ENCODE results near the gene OGN.

The OGN gene

DNA sequence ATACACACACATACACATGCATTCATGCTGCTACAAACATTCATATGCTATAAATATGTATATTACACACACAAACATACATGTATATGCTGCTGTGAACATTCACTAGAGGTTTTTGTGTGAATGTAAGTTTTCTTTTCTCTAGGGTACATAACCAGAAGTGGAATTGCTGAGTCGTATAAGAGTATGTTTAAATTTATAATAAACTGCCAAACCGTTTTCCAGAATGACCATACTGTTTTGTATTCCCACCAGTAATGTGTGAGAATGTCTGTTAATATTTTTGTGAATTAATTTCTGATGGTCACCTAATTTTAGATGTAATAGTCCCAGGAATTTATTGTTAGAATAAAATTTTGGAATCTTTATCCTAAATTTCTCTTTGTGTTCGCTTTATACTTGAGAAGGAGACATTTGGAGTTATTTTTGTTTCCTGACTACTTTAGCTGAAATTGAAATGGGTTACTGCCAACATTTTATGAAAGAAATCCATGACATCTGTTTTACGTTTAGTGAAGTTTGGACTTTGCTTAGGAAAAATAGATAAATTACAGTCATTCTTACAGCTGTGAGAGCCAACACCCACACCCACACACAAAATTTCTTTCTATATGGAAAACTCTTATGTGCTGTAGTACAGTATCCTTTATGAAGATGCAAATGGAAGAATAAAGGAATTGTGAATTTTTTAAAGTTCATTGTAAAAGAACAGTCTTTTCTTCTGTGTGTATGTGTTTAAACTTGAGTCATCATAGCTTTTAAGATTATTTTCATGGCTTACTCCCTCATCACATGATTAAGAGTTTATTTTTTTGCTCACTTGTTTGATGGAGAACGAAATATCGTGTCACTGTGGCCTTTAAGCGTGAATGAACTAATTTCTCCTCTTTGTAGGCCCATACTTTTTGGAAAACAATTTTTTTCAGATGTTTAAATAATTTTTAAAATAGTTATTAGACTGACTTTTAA is 54.3 kb downstream of the OGN start:
- in situ Hi-C loops (cut with MboI; ENCODE audit: low sequenced_read_pairs), result no loop called here

DNA sequence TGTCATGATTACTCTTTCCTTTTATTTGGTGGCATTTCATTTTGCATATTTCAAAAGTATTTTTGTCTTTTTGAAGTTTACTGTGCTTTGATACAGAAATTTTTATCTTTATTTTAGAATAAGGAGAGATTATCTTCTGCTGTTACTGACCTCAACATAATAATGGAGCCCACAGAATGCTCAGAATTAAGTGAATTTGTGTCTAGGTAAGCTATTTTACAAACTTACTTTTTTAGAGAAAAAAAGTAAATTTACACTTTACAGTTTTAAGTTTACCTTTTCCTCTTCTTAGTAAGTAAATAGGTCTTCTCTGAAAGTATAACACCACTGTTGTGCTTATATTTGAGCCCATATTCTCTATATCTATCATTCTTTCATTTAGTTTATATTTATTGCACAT is 58.8 kb downstream of the OGN start:
- in situ Hi-C loops (cut with MboI; ENCODE audit: low sequenced_read_pairs), result no loop called here

GRCh38 chr9:92342825-92343488 is 61.4 kb downstream of the OGN start:
- in situ Hi-C loops (cut with MboI; ENCODE audit: low sequenced_read_pairs), result no loop called here

DNA sequence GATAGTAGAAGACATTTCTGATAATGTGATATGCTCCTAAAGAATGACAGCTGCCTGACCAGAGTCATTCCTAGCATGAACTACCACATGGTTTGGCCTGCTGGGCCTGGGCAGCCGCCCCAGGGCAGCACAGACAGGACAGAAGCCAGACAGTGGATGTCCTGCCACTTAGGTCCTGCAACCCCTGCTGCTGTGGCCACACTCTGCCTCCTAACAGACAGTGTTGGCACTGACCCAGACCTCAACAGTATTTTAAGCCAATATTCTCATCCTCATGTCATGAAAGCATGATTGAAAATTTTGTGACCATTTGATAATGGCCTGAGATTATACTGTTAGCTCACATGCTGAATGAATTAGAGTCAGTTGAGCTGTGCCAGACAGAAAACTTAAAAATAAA is 62.8 kb downstream of the OGN start:
- in situ Hi-C loops (cut with MboI; ENCODE audit: low sequenced_read_pairs), result no loop called here

DNA sequence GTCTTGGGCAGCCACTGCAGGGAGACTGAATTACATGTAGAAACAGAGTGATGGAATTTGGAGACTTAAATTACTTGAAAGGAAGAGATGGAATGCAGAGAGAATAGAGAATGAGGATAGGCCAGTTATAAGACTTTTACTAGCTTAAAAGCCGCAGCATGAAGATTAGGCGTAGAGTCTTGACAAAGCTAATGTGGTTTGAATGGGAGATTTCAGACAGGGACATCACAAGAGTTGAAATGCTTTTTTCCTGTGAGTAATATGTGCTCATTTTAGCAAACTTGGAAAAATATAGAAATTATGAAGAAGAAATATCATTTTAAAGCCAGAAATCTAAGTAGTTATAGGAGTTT is 71.1 kb downstream of the OGN start:
- in situ Hi-C loops (cut with MboI; ENCODE audit: low sequenced_read_pairs), result no loop called here
